Neuronal stem cell (in vitro differentiated cells): ENCODE measurements around the gene BMP6.

ENCODE experiments used
- DNase-seq: peaks from one replicate; pipeline ENCODE4 v3.0.0-alpha.2; 2013; ENCODE audit warnings: low spot score
- H2AFZ ChIP-seq: one replicate; pipeline ENCODE4 v1.6.1; 2013; ENCODE audit warnings: mild to moderate bottlenecking, low read length, inconsistent platforms
- H2AK5ac ChIP-seq: 2 replicates; pipeline ENCODE4 v1.6.1; 2013; ENCODE audit warnings: low read depth, mild to moderate bottlenecking, inconsistent platforms, low read length, moderate library complexity, mixed read lengths
- H2BK120ac ChIP-seq: 2 replicates; pipeline ENCODE4 v1.6.1; 2013; ENCODE audit warnings: low read depth, mild to moderate bottlenecking, inconsistent platforms, low read length, moderate library complexity, mixed read lengths
- H2BK12ac ChIP-seq: one replicate; pipeline ENCODE4 v1.6.1; 2013; ENCODE audit warnings: low read length, inconsistent platforms
- H2BK15ac ChIP-seq: 2 replicates; pipeline ENCODE4 v1.6.1; 2013; ENCODE audit warnings: mild to moderate bottlenecking, low read length, inconsistent platforms, mixed read lengths
- H2BK5ac ChIP-seq: one replicate; pipeline ENCODE4 v1.6.1; 2013; ENCODE audit warnings: inconsistent platforms, mild to moderate bottlenecking, low read length, moderate library complexity
- H3K14ac ChIP-seq: one replicate; pipeline ENCODE4 v1.6.1; 2013; ENCODE audit warnings: low read length, inconsistent platforms
- H3K18ac ChIP-seq: 2 replicates; pipeline ENCODE4 v1.6.1; 2013; ENCODE audit warnings: low read length, inconsistent platforms
- H3K23ac ChIP-seq: 2 replicates; pipeline ENCODE4 v1.6.1; 2013; ENCODE audit warnings: low read depth, mild to moderate bottlenecking, mixed read lengths, low read length, inconsistent platforms; ENCODE audit not compliant: poor library complexity
- H3K27ac ChIP-seq: replicated peaks from 3 replicates; pipeline ENCODE4 v1.5.1; 2013; ENCODE audit warnings: low read length, inconsistent platforms
- H3K27me3 ChIP-seq, 3 experiments: 2 replicates each; pipeline ENCODE4 v1.6.1; 2013; ENCODE audit warnings: low read length in 3 of 3, mild to moderate bottlenecking in 2 of 3, inconsistent platforms in 1 of 3, low read depth in 1 of 3, mixed read lengths in 1 of 3, moderate library complexity in 1 of 3; ENCODE audit not compliant: control insufficient read depth in 3 of 3, insufficient read depth in 3 of 3
- H3K36me3 ChIP-seq, 2 donors: replicated peaks in 1 of 2; 2 replicates each; pipeline ENCODE4 v1.6.1; 2013; ENCODE audit warnings: low read length in 2 of 2; ENCODE audit not compliant: control insufficient read depth in 2 of 2, insufficient read depth in 2 of 2
- H3K4ac ChIP-seq: 2 replicates; pipeline ENCODE4 v1.6.1; 2013; ENCODE audit warnings: inconsistent platforms, mild to moderate bottlenecking, low read length, moderate library complexity
- H3K4me1 ChIP-seq, 2 donors: 1 replicate in 1 of 2; 2 replicates in 1 of 2; pipeline ENCODE4 v1.6.1; 2013; ENCODE audit warnings: low read length in 2 of 2, low read depth in 1 of 2; ENCODE audit not compliant: control insufficient read depth in 2 of 2, insufficient read depth in 1 of 2
- H3K4me2 ChIP-seq: one replicate; pipeline ENCODE4 v1.6.1; 2013; ENCODE audit warnings: mild to moderate bottlenecking, low read length, inconsistent platforms; ENCODE audit not compliant: insufficient read depth, poor library complexity, severe bottlenecking
- H3K4me3 ChIP-seq, 2 donors: 2 replicates each; pipeline ENCODE4 v1.5.1; 2013; ENCODE audit warnings: low read length in 2 of 2, mild to moderate bottlenecking in 2 of 2, inconsistent platforms in 1 of 2, moderate library complexity in 1 of 2
- H3K79me1 ChIP-seq: one replicate; pipeline ENCODE4 v1.6.1; 2013; ENCODE audit warnings: low read depth, mild to moderate bottlenecking, inconsistent platforms, low read length, moderate library complexity
- H3K9ac ChIP-seq: one replicate; pipeline ENCODE4 v1.6.1; 2013; ENCODE audit warnings: mild to moderate bottlenecking, low read depth, low read length, inconsistent platforms; ENCODE audit not compliant: poor library complexity
- H3K9me3 ChIP-seq, 2 donors: replicated peaks in 1 of 2; 2 replicates each; pipeline versions ENCODE3 to v1.6.1; 2013; ENCODE audit warnings: low read length in 2 of 2, mild to moderate bottlenecking in 2 of 2, inconsistent platforms in 1 of 2, low read depth in 1 of 2, mixed read lengths in 1 of 2, moderate library complexity in 1 of 2; ENCODE audit not compliant: control insufficient read depth in 2 of 2, insufficient read depth in 1 of 2
- H4K8ac ChIP-seq: one replicate; pipeline ENCODE4 v1.6.1; 2013; ENCODE audit warnings: low read depth, mild to moderate bottlenecking, inconsistent platforms, low read length, moderate library complexity
- H4K91ac ChIP-seq: one replicate; pipeline ENCODE4 v1.6.1; 2013; ENCODE audit warnings: low read length, low read depth, mild to moderate bottlenecking, inconsistent platforms; ENCODE audit not compliant: poor library complexity
- WGBS, 2 donors: extraction: QIAGEN DNeasy Blood & Tissue Kit; methylation state at CpG; one replicate each; pipeline ENCODE4 v1.1.7; 2013; ENCODE audit warnings: missing lambda C conversion rate in 2 of 2, mixed read lengths in 1 of 2; ENCODE audit not compliant: insufficient read length in 2 of 2, insufficient replicate concordance in 1 of 2; ENCODE audit errors: extremely low coverage in 2 of 2; 5-methylcytosine and 5-hydroxymethylcytosine counted together

BMP6 gene

DNA sequence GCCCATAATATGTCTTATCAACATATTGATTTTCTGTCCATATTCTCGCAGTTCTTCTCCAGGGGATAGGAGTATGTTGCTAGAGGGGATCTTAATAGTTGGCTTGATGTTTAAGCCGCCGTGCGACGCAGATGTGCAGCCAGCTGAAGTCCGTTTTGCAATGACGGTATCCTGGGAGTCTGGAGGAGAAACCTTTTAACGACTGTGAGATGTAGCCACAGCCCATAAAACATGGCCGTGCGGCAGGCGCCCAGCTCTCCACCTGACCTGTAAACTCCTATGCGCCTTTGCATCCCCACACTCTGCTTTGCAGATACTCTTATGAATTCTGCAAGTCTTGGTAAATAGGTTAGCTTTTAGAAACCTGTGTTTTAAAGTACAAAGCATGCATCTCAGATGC lies 36.9 kb downstream of the BMP6 start:
- Histone ChIP-seq H3K9ac (no peak overlapping the region), H2BK12ac (no peak overlapping the region), H3K36me3 (no peaks in the 10 kb centered on the region), H2AFZ (no peak overlapping the region), H3K4ac (no peak overlapping the region), H3K27ac (no peak overlapping the region), H4K8ac (no peak overlapping the region), H3K23ac (no peak overlapping the region), H3K18ac (no peak overlapping the region), H3K4me1 (peaks cover 0 to 1% of the 10 kb centered on the region in 2 donors), H3K9me3 (no peaks in the 10 kb centered on the region), H4K91ac (no peak overlapping the region), H3K79me1 (no peaks in the 10 kb centered on the region), H3K4me2 (no peak overlapping the region), H2AK5ac (no peak overlapping the region), H3K27me3 (peaks cover 0 to 11% (median 0%) of the 10 kb centered on the region in 3 experiments), H3K4me3 (no peak overlapping the region), H2BK120ac (no peak overlapping the region), H2BK15ac (no peak overlapping the region), H2BK5ac (no peak overlapping the region), H3K14ac (no peak overlapping the region)
- WGBS, 2 donors = no CpG with 5 or more reads among the region's 12 CpGs
- DNase-seq = no peak

DNA sequence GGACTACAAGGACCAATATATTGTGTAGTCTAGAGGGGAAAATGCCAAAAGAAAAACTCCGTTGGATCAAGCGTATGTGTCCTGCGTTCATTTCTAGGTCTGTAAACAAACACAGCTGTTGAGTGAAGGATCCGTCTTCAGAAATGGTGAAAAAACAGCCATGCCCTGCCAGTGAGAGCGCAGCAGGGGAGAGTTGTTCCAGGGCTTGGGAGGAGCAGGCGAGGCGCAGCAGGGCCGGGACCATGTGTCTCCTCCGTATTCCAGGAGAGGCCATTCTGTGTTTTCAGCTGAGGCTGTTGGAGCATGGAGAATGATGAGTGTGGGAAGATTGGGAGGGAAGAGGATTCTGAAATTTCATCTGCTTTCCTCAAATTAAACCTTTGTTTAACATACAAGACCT lies 38.0 kb downstream of the BMP6 start:
- Histone ChIP-seq H2BK5ac (no peak overlapping the region), H3K27me3 (peaks cover 0 to 17% (median 0%) of the 10 kb centered on the region in 3 experiments), H3K36me3 (no peaks in the 10 kb centered on the region), H3K27ac (no peak overlapping the region), H2BK120ac (no peak overlapping the region), H2AK5ac (no peak overlapping the region), H3K9me3 (no peaks in the 10 kb centered on the region), H3K4ac (no peak overlapping the region), H2BK15ac (no peak overlapping the region), H3K79me1 (no peaks in the 10 kb centered on the region), H3K9ac (no peak overlapping the region), H2AFZ (no peak overlapping the region), H2BK12ac (no peak overlapping the region), H3K14ac (no peak overlapping the region), H4K91ac (no peak overlapping the region), H3K4me1 (peaks cover 0 to 1% of the 10 kb centered on the region in 2 donors), H3K4me2 (no peak overlapping the region), H3K4me3 (no peak overlapping the region), H3K18ac (no peak overlapping the region), H4K8ac (no peak overlapping the region), H3K23ac (no peak overlapping the region)
- no peak for DNase-seq
- WGBS, 2 donors = no CpG with 5 or more reads among the region's 9 CpGs

DNA sequence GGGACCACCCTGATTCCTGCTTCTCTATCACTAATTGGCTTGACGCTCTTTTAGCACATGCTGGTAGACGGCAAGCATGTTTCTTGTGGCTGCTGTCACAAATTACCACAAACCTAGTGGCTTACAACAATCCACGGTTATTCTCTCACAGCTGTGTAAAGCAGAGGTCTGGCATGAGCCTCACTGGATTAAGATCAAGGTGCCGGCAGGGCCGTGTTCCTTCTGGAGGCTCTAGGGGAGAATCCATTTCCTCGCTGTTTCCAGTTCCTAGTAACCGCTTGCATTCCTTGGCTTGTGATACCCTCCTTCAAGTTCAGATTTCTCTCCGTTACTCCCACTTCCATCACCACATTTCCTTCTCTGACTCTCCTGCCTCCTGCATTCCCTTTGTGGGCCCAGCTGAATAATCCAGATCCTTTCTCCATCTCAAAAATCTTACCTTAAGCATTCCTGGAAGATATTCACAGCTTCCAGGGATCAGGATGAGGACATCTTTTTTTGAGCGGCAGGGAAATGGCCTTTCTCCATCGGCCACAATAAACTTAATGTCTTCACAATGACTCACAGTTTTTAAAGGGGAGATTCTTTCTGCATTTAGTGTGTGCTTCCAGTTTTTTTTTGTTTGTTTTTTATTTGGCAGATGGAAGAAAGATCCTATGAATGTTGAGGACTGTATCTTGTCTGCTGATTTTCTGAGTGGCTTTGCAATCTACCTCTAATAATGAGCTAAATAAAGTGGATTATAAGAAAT lies 39.9 kb downstream of the BMP6 start:
- H3K14ac ChIP-seq = no peak overlapping the region
- no peak overlapping the region for H4K8ac ChIP-seq
- H2BK120ac ChIP-seq = no peak overlapping the region
- no peak overlapping the region for H3K4me3 ChIP-seq
- peaks cover 0 to 17% (median 0%) of the 10 kb centered on the region in 3 experiments for H3K27me3 ChIP-seq
- H2AFZ ChIP-seq = no peak overlapping the region
- H2AK5ac ChIP-seq = no peak overlapping the region
- H2BK15ac ChIP-seq = no peak overlapping the region
- no peak overlapping the region for H4K91ac ChIP-seq
- no CpG with 5 or more reads among the region's 10 CpGs for WGBS, 2 donors
- no peak overlapping the region for H2BK5ac ChIP-seq
- no peak overlapping the region for H2BK12ac ChIP-seq
- no peaks in the 10 kb centered on the region for H3K9me3 ChIP-seq
- peaks cover 0 to 3% of the 10 kb centered on the region in 2 donors for H3K4me1 ChIP-seq
- no peak overlapping the region for H3K4ac ChIP-seq
- H3K27ac ChIP-seq = no peak overlapping the region
- H3K9ac ChIP-seq = no peak overlapping the region
- no peak overlapping the region for H3K23ac ChIP-seq
- no peak overlapping the region for H3K4me2 ChIP-seq
- no peak overlapping the region for H3K18ac ChIP-seq
- H3K36me3 ChIP-seq = no peaks in the 10 kb centered on the region
- no peaks in the 10 kb centered on the region for H3K79me1 ChIP-seq
- no peak for DNase-seq

DNA sequence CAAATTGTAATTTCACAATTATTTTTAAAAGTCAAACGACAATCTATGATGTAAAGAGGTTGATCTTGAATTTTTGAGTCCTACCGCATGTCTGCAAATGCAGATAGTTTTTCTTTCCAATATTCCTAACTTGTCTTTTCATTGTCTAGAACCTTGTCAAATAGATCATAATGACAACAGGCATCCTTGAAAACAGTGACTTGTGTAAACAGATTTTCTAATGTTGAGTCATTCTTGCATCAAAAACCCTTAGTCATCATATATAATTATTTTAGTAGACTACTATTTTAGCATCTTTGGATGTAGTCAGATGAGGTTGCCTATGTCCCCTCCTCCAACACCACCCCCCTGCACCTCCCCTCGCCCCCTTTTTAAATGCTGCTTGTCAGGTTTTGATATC lies 43.8 kb downstream of the BMP6 start:
- no peak for DNase-seq
- Histone ChIP-seq H3K4me1 (peaks cover 0 to 2% of the 10 kb centered on the region in 2 donors), H3K23ac (no peak overlapping the region), H3K4me2 (no peak overlapping the region), H2BK120ac (no peak overlapping the region), H2BK15ac (no peak overlapping the region), H4K8ac (no peak overlapping the region), H2AK5ac (no peak overlapping the region), H2AFZ (no peak overlapping the region), H3K4ac (no peak overlapping the region), H2BK12ac (no peak overlapping the region), H3K36me3 (no peaks in the 10 kb centered on the region), H3K27ac (no peak overlapping the region), H3K27me3 (peaks cover 0 to 11% (median 0%) of the 10 kb centered on the region in 3 experiments), H3K9me3 (no peaks in the 10 kb centered on the region), H3K14ac (no peak overlapping the region), H3K79me1 (no peaks in the 10 kb centered on the region), H3K4me3 (no peak overlapping the region), H3K18ac (no peak overlapping the region), H3K9ac (no peak overlapping the region), H2BK5ac (no peak overlapping the region), H4K91ac (no peak overlapping the region)
- no CpG with 5 or more reads among the region's 3 CpGs for WGBS, 2 donors
